Coronary artery (tissue), 2 donors: ENCODE measurements around the gene SOCS3.

ENCODE experiments used
- DNase-seq: peaks from one replicate; pipeline ENCODE4 v3.0.0-alpha.2; 2017; ENCODE audit warnings: low spot score
- H3K27ac ChIP-seq, 2 donors: fragments of 200-600 bp; sonication (generic); one replicate each; pipeline ENCODE4 v1.5.1; 2016 to 2019
- H3K4me3 ChIP-seq: fragments of 200-600 bp; sonication (generic); 2 replicates; pipeline ENCODE4 v1.5.1; 2016; ENCODE audit warnings: mild to moderate bottlenecking, moderate library complexity
- CTCF ChIP-seq: fragments of 200-600 bp; sonication (generic); IDR thresholded peaks from one replicate; pipeline ENCODE4 v1.5.1; 2019; ENCODE audit warnings: antibody characterized with exemption

Gene SOCS3

DNA sequence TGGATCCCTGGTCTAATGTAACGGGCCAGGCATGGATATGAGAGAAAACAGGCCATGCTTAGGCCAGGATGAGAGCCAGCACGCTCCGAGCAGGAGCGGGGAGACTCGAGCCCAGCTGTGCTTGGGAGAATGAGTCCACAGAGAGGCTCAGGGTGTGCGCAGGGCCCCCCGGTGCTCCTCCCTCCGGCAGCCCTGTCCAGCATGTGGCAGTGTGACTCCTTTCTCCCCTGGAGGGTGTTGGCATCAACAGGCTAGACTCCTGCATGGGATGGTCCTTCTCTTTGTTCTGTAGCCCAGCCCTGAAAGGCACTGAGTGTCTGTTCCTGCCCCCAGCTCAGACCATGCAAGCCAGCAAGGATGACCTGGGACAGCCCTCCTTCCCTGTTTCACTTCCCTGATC lies 42.0 kb upstream of the SOCS3 start:
- Histone ChIP-seq H3K4me3 (no peak overlapping the region), H3K27ac (no peak overlapping the region)
- TF ChIP-seq CTCF: no peak
- no peak for DNase-seq

DNA sequence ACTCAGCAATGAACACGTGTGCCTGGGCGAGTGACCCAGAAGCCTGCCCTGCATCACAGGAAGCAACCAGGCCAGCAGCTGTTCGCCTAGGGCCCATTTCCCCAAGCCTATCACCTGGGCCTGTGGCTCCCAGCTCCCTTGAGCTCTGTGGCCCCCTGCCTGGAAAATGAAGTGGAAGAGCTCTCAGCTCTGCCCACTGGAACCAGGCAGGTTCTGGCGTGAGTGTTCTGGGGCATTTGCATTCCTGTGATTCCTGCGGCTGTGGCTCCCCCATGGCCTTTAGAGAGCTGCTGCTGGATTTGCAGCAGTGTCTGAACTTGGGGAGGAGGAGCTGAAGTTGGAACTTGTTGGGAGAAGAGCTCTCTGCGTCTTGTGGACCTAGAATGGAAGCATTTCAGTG lies 41.4 kb upstream of the SOCS3 start:
- no peak overlapping the region for H3K27ac ChIP-seq
- no peak for TF ChIP-seq CTCF
- H3K4me3 ChIP-seq: no peak overlapping the region
- no peak for DNase-seq

DNA sequence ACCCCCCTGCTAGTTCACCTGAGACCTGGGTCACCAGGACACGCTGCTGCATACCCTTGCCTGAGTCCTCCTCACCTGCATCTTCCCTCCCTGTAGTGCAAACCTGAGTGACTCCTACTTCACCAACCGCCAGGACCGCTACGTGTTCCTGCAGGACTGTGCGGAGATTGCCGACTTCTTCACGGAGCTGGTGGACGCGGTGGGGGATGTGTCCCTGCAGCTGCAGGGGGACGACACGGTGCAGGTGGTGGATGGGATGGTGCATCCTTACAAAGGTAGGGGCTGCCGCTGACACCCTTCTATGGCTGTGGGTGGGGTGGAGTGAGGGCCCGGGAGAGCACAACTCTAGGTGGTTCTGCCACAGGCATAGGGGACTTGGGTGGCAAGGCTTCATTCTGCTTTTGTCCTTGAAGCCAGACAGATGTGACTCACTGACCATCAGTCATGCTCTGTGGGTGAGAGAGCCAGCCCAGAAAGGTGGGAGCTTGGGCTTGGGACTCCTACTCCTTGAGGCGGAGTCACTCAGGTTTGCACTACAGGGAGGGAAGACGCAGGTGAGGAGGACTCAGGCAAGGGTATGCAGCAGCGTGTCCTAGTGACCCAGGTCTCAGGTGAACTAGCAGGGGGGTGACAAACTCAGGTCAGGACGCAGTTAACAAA lies 40.8 kb upstream of the SOCS3 start:
- Histone ChIP-seq H3K27ac (no peak overlapping the region), H3K4me3 (no peak overlapping the region)
- TF ChIP-seq CTCF: no peak
- DNase-seq: no peak

- no peak for TF ChIP-seq CTCF
These were observed 39.8 kb upstream of the SOCS3 start for GRCh38 chr17:78399693-78400144.

DNA sequence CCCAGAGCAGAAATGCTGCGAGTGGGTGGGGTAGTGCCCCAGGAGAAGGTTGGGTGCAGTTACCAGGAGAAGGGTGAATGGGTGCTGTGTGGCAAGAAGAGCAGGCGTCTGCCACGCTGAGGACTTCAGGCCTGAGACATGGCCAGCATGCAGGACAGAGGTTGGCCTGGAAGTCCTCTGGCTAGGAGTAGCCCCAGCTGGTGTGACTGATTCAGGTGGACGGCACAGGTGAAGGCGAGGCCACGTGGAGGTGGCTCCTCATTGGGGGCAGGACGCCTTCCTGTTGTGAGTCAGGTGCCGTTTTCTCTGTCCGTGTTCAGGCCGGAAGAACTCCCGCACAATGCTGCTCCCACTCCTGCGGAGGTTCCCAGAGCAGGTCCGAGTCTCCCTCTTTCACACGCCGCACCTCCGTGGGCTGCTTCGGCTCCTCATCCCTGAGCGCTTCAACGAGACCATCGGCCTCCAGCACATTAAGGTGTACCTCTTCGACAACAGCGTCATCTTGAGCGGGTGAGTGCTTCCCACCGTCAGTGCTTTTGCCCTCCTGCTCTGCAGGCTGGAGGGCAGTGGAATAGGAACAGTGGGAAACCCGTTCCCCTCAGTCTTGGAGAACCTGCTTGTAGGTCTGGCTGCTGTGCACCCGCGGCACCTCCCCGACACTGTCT lies 39.3 kb upstream of the SOCS3 start:
- no peak for TF ChIP-seq CTCF
- H3K27ac ChIP-seq: no peak overlapping the region
- DNase-seq: no peak
- H3K4me3 ChIP-seq: no peak overlapping the region

More at GRCh38 chr17:78399693-78400144, 39.8 kb upstream of the SOCS3 start:
- H3K27ac ChIP-seq: no peak overlapping the region
- H3K4me3 ChIP-seq: no peak overlapping the region
- no peak for DNase-seq

DNA sequence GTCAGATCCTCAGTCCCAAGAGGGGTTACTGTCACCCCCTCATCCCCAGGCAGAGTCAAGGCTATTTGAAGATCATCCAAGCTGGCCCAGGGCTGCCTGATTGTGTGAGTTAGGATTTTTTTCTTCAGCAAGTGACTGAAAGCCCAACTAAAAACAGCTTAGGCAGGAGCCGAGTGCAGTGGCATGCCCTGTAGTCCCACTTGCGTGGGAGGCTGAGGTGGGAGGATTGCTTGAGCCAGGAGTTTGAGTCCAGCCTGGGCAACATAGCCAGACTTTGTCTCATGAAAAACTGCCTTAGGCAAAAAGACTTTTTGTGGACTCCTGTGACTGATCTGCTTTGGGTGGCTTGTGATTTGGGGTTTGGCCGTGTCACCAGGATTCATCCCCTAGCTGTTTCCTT lies 38.5 kb upstream of the SOCS3 start:
- Histone ChIP-seq H3K27ac (peak overlapping the region in 1 of 2 donors; percentile 76), H3K4me3 (no peak overlapping the region)
- no peak for DNase-seq
- no peak for TF ChIP-seq CTCF

- Histone ChIP-seq H3K27ac (peak overlapping the region; percentile 71 to 76), H3K4me3 (no peak overlapping the region)
- no peak for TF ChIP-seq CTCF
- no peak for DNase-seq
These were observed 37.8 kb upstream of the SOCS3 start for GRCh38 chr17:78397681-78398101.
